Natural killer cell (primary cell): ENCODE results near the gene CAMK2B. TPM values are rescaled to one million over a fixed set of nuclear protein-coding genes. Genes with fewer than 3 reads are reported as not detected.
A peak's percentile ranks its signal among the peaks of the same experiment; 100 is the strongest.

ENCODE experiments used
- ATAC-seq, 3 donors: fragments of 150-1000 bp in 2 of 3; fragments of 200-7000 bp in 1 of 3; cut with Tn5 transposase; 1 replicate in 1 of 3; 2 replicates in 2 of 3; pipeline ENCODE4 v1.10.0; 2021; ENCODE audit warnings: mild to moderate bottlenecking in 2 of 3, moderate library complexity in 2 of 3
- DNase-seq, 2 donors: peaks; one replicate each; pipeline versions ENCODE4 v3.0.0 to v3.0.0-alpha.2; 2013 to 2021; ENCODE audit warnings: mixed read lengths in 1 of 2
- H3K27ac ChIP-seq: one replicate; pipeline ENCODE4 v1.5.1; 2013; ENCODE audit warnings: mild to moderate bottlenecking, low read length
- H3K27me3 ChIP-seq: one replicate; pipeline ENCODE4 v1.6.1; 2013; ENCODE audit warnings: low read length; ENCODE audit not compliant: control insufficient read depth, insufficient read depth
- H3K36me3 ChIP-seq: one replicate; pipeline ENCODE4 v1.6.1; 2013; ENCODE audit warnings: low read length; ENCODE audit not compliant: control insufficient read depth, insufficient read depth
- H3K4me1 ChIP-seq: one replicate; pipeline ENCODE4 v1.6.1; 2013; ENCODE audit warnings: low read length; ENCODE audit not compliant: control insufficient read depth, insufficient read depth
- H3K4me3 ChIP-seq: one replicate; pipeline ENCODE4 v1.5.1; 2013; ENCODE audit warnings: low read length
- H3K9me3 ChIP-seq: one replicate; pipeline ENCODE4 v1.6.1; 2013; ENCODE audit warnings: low read length; ENCODE audit not compliant: control insufficient read depth, insufficient read depth
- H3K27ac Mint-ChIP-seq, 2 donors: one replicate each; pipeline ENCODE4 v1.8.0; 2022; ENCODE audit warnings: mild to moderate bottlenecking in 2 of 2, mixed read lengths in 2 of 2, moderate library complexity in 1 of 2
- H3K27me3 Mint-ChIP-seq, 2 donors: one replicate each; pipeline ENCODE4 v1.8.0; 2022; ENCODE audit warnings: low read depth in 2 of 2, mixed read lengths in 2 of 2
- H3K36me3 Mint-ChIP-seq: one replicate; pipeline ENCODE4 v1.8.0; 2022; ENCODE audit warnings: mixed read lengths
- H3K4me1 Mint-ChIP-seq, 2 donors: one replicate each; pipeline ENCODE4 v1.8.0; 2022; ENCODE audit warnings: mixed read lengths in 2 of 2
- H3K4me3 Mint-ChIP-seq: one replicate; pipeline ENCODE4 v1.8.0; 2022; ENCODE audit warnings: mild to moderate bottlenecking, moderate library complexity, mixed read lengths
- H3K9me3 Mint-ChIP-seq, 2 donors: one replicate each; pipeline ENCODE4 v1.8.0; 2022; ENCODE audit warnings: mixed read lengths in 2 of 2
- WGBS: methylation state at CpG from one replicate; pipeline ENCODE4 v1.1.7; 2013; ENCODE audit warnings: missing lambda C conversion rate; ENCODE audit not compliant: insufficient coverage; 5-methylcytosine and 5-hydroxymethylcytosine counted together
- intact Hi-C: fragments of 100-400 bp; cut with micrococcal nuclease; formaldehyde crosslinking; loops from one replicate; pipeline ENCODE4 v1.14.2; 2022
- total RNA-seq, 4 donors: library from RNA; stranded (reverse); fragments of 120-200 nt in 1 of 4; gene quantifications; one replicate each; pipeline versions ENCODE4 v1.2.3 to v1.2.4, GENCODE V29; 2013 to 2022
- TF ChIP-seq, protein P1 (sequence below): fragments of 200-600 bp; IDR thresholded peaks from one replicate; pipeline ENCODE4 v1.8.0; 2022; ENCODE audit warnings: antibody characterized with exemption

CAMK2B gene
- total RNA-seq, 3 donors from 2014 or later (not counting 1 experiment from before 2014, with no cell fraction given): 0.70 TPM; not detected in 2

DNA sequence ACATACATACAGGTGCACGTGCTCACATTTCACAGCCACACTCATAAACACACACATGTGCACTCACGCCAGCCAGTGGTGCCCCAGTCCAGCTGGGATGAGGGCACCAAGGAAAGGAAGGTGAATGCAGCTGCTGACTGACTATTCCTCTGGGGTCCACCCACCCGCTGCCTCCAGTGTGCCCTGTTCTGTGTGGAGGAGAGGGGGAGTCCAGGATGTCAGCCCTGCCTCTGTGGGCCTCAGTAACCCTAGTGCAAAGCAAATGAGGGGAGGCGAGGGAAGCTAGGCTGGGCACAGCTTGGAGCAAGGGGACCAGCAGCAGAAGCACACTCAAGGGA is 67.0 kb downstream of the CAMK2B start:
- Mint-ChIP-seq H3K27me3 (no peaks in the 10 kb centered on the region), H3K4me1 (peaks cover 15 to 43% of the 10 kb centered on the region in 2 donors), H3K36me3 (no peaks in the 10 kb centered on the region), H3K9me3 (no peaks in the 10 kb centered on the region), H3K4me3 (peak overlapping the region; percentile 61), H3K27ac (peak overlapping the region; percentile 75 to 93)
- Histone ChIP-seq H3K36me3 (no peaks in the 10 kb centered on the region), H3K27ac (no peak overlapping the region), H3K4me1 (peaks cover 29% of the 10 kb centered on the region), H3K27me3 (no peaks in the 10 kb centered on the region), H3K4me3 (no peak overlapping the region), H3K9me3 (no peaks in the 10 kb centered on the region)
- DNase-seq (no peak), ATAC-seq (no peak)
- 59% methylated on average over 4 of the region's 4 CpGs for WGBS
- intact Hi-C loops: no loop called here
- TF ChIP-seq, protein P1, sequence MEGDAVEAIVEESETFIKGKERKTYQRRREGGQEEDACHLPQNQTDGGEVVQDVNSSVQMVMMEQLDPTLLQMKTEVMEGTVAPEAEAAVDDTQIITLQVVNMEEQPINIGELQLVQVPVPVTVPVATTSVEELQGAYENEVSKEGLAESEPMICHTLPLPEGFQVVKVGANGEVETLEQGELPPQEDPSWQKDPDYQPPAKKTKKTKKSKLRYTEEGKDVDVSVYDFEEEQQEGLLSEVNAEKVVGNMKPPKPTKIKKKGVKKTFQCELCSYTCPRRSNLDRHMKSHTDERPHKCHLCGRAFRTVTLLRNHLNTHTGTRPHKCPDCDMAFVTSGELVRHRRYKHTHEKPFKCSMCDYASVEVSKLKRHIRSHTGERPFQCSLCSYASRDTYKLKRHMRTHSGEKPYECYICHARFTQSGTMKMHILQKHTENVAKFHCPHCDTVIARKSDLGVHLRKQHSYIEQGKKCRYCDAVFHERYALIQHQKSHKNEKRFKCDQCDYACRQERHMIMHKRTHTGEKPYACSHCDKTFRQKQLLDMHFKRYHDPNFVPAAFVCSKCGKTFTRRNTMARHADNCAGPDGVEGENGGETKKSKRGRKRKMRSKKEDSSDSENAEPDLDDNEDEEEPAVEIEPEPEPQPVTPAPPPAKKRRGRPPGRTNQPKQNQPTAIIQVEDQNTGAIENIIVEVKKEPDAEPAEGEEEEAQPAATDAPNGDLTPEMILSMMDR: no peak

DNA sequence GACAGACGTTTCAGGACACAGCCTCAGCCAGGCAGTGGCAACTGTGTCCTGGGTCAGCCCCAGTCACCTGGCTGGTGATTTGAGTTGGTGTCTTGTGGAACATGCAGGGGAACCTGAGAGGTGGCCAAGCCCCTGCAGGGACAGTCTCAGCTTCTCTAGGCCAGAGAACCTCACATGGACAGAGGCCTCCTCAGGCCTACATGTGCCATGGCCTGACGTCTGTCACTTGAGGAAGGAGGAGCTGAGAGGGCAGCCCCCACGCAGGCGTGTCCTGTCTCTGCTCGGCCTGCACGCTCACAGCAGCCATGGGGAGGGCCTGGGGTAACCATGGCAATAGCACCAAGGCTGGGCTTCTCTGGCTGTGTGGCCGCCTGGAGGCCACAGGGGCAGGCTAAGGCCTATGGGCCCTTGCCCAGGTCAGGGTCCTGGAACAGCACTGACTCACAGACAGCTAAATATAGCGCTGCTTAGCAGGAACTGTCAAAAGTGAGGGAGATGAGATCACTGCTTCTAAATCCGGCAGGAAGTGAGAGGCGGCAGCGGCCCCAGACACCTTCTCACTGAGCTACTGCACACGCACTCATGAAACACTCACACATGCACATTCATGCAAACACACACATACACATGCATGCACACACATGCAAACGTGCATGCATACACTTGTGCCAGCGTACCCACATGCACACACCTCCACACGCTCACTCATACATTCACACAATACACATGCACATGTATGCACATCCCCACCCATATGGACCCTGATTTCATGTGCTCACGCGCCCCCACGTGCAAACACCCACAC is 67.6 kb downstream of the CAMK2B start:
- Mint-ChIP-seq H3K9me3 (no peaks in the 10 kb centered on the region), H3K4me3 (peak overlapping the region; percentile 61), H3K36me3 (no peaks in the 10 kb centered on the region), H3K4me1 (peaks cover 15 to 43% of the 10 kb centered on the region in 2 donors), H3K27ac (peak overlapping the region; percentile 75 to 93), H3K27me3 (no peaks in the 10 kb centered on the region)
- peak overlapping the region; percentile 88 for H3K27ac ChIP-seq
- TF ChIP-seq, protein P1: no peak
- no peaks in the 10 kb centered on the region for H3K27me3 ChIP-seq
- DNase-seq (peak; percentile 63 to 77), ATAC-seq (peak; percentile 89 to 92 (median 90))
- no peak overlapping the region for H3K4me3 ChIP-seq
- 18% methylated on average over 18 of the region's 18 CpGs for WGBS
- no peaks in the 10 kb centered on the region for H3K36me3 ChIP-seq
- intact Hi-C loops: no loop called here
- H3K4me1 ChIP-seq: peaks cover 29% of the 10 kb centered on the region
- no peaks in the 10 kb centered on the region for H3K9me3 ChIP-seq

DNA sequence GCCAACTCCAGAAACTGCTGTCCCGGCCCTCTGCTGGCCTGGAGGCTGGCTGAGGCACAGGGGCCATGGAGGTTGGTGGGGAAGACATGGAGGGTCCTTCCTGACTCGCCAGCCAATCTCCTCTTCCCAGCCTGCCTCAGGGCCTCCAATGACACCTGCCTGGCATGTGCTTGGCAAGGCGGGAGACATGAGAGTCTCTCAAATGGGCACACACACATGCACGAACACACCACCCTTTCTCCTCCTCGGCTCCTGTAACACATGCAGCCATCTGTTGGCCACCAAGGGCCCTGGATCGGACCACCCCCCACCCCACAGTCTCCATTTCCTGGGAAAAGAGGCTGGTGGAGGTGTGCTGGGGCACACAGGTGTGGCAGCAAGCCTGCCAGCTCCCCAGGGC is 68.2 kb downstream of the CAMK2B start:
- no peaks in the 10 kb centered on the region for H3K27me3 Mint-ChIP-seq
- H3K27ac Mint-ChIP-seq: peak overlapping the region; percentile 75 to 93
- H3K4me1 Mint-ChIP-seq: peaks cover 15 to 43% of the 10 kb centered on the region in 2 donors
- H3K9me3 Mint-ChIP-seq: no peaks in the 10 kb centered on the region
- H3K36me3 ChIP-seq: no peaks in the 10 kb centered on the region
- ATAC-seq (no peak), DNase-seq (no peak)
- TF ChIP-seq, protein P1: no peak
- intact Hi-C loops: no loop called here
- H3K4me1 ChIP-seq: peaks cover 29% of the 10 kb centered on the region
- no peak overlapping the region for H3K4me3 ChIP-seq
- no peaks in the 10 kb centered on the region for H3K36me3 Mint-ChIP-seq
- no peak overlapping the region for H3K4me3 Mint-ChIP-seq
- 94% methylated on average over 6 of the region's 6 CpGs for WGBS
- H3K9me3 ChIP-seq: no peaks in the 10 kb centered on the region
- peak overlapping the region; percentile 88 for H3K27ac ChIP-seq
- H3K27me3 ChIP-seq: no peaks in the 10 kb centered on the region
